D721Med (cell line): ENCODE results near the gene PCDH15.

Experiments
- DNase-seq: peaks from one replicate; pipeline ENCODE4 v3.0.0; 2011; ENCODE audit warnings: low spot score; ENCODE audit not compliant: insufficient read length
- FAIRE-seq: peaks from 2 replicates; lab custom pipeline; 2011; peaks lifted over from hg19 to GRCh38; lab: Jason Lieb, UNC
- CTCF ChIP-seq: IDR thresholded peaks from 2 replicates; pipeline ENCODE4 v1.5.1; 2012; ENCODE audit warnings: mild to moderate bottlenecking, control low read depth; ENCODE audit not compliant: insufficient read depth; ENCODE audit errors: missing control alignments

Gene PCDH15

GRCh38 chr10:54585572-54585971, 215.5 kb downstream of the PCDH15 start:
- no peak for FAIRE-seq

DNA sequence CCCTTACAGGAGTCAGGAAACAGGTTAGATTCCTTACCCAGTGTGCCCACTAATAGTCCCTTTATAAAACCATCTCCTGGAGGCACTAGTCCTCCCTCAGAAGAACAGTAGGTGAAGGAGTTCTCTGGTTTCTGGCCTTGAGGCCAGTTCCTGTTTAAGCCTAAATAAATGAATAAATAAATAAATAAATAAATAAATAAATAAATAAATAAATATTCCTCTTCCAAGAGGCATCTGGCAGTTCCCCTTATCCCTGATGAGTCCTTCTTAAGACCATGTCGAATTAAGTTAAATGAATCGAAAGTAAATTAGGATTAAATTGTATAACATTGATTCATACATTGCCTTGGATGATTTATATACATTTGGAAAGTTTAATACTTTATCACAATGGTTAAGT, 223.3 kb downstream of the PCDH15 start:
- DNase-seq = peak; percentile 8
- FAIRE-seq = no peak
- TF ChIP-seq CTCF = no peak

More at GRCh38 chr10:54585572-54585971, 215.5 kb downstream of the PCDH15 start:
- no peak for TF ChIP-seq CTCF
- no peak for DNase-seq

- TF ChIP-seq CTCF = no peak
- FAIRE-seq = no peak
- no peak for DNase-seq
Measured at GRCh38 chr10:54576541-54576940, 224.5 kb downstream of the PCDH15 start.

DNA sequence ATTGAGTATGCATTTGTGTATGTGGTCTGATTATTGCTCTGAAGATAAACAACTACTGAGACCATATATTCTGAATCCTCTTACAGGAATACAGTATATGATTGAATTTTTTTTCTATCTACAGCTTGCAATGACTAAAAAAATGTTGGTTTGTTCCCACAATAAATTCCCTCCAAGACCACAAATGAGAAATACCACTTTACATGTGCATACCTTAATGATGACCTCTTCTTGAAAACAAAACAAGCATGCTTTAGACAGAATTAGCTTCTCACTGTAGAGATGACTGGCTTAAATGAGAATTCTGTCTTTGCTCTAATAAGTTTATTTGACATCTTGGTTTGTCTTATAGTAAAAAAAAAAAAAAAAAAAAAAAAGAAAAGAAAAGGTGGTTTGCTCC, 241.5 kb downstream of the PCDH15 start:
- FAIRE-seq (no peak), DNase-seq (no peak)
- no peak for TF ChIP-seq CTCF

GRCh38 chr10:54554028-54554427, 247.0 kb downstream of the PCDH15 start:
- DNase-seq (no peak), FAIRE-seq (no peak)
- no peak for TF ChIP-seq CTCF

GRCh38 chr10:54550016-54550415, 251.0 kb downstream of the PCDH15 start:
- TF ChIP-seq CTCF = no peak
- FAIRE-seq (no peak), DNase-seq (no peak)

DNA sequence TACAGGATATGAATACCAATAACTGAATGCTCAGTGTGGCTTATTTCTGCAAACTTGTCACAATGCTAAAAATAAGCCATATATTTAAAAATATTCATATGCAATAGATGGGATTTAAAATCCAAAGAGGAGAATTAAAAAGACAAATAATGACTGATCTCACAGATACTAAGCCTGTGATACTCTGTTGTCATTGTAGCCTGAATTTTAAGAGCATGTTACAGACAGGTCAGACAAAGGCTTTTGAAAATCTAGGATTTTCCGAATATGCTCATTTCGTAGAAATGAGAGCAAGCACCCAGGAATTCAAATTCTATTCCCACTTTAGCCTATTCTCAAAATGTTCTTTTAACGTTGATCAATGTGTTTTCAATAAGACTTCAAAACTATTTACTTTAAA, 269.7 kb downstream of the PCDH15 start:
- DNase-seq (no peak), FAIRE-seq (no peak)
- no peak for TF ChIP-seq CTCF
